Thoracic aorta (tissue), 2 donors: ENCODE results near the gene DOK5. TPM values are rescaled to one million over a fixed set of nuclear protein-coding genes. Genes with fewer than 3 reads are reported as not detected.

Experiments
- ATAC-seq: fragments of 150-250 bp; one replicate; pipeline ENCODE4 v1.8.0; 2017; ENCODE audit warnings: low read depth; ENCODE audit not compliant: insufficient number of reproducible peaks, low FRiP score
- DNase-seq: peaks from one replicate; pipeline ENCODE4 v3.0.0-alpha.2; 2020; ENCODE audit warnings: low spot score
- H3K27ac ChIP-seq, 2 donors: fragments of 200-600 bp; sonication (generic); 1 replicate in 1 of 2; 2 replicates in 1 of 2; pipeline ENCODE4 v1.5.1; 2016; ENCODE audit warnings: mild to moderate bottlenecking in 2 of 2, moderate library complexity in 2 of 2
- H3K27me3 ChIP-seq: fragments of 200-600 bp; sonication (generic); replicated peaks from 2 replicates; pipeline ENCODE4 v1.6.0; 2016; ENCODE audit warnings: mild to moderate bottlenecking; ENCODE audit not compliant: insufficient read depth
- H3K36me3 ChIP-seq: fragments of 200-600 bp; sonication (generic); one replicate; pipeline ENCODE4 v1.5.1; 2016
- H3K4me1 ChIP-seq, 2 donors: fragments of 200-600 bp; sonication (generic); 1 replicate in 1 of 2; 2 replicates in 1 of 2; pipeline versions ENCODE4 v1.5.1 to v1.6.0; 2016; ENCODE audit warnings: low read depth in 2 of 2, mild to moderate bottlenecking in 1 of 2; ENCODE audit not compliant: control insufficient read depth in 1 of 2
- H3K4me3 ChIP-seq: fragments of 200-600 bp; sonication (generic); 2 replicates; pipeline ENCODE4 v1.5.1; 2016; ENCODE audit warnings: mild to moderate bottlenecking
- H3K9me3 ChIP-seq: fragments of 200-600 bp; sonication (generic); 2 replicates; pipeline ENCODE4 v1.5.1; 2016
- CTCF ChIP-seq: fragments of 200-600 bp; sonication (generic); IDR thresholded peaks from one replicate; pipeline ENCODE4 v1.5.1; 2019; ENCODE audit warnings: antibody characterized with exemption
- total RNA-seq, 2 donors: library from RNA; depleted of rRNA; stranded (reverse); fragments of >200 nt; gene quantifications; one replicate each; pipeline versions ENCODE4 v1.1.0 to v1.2.3, GENCODE V29; 2016

DOK5 gene
- total RNA-seq, 2 donors from 2014 or later: 8.3 to 21.7 TPM

DNA sequence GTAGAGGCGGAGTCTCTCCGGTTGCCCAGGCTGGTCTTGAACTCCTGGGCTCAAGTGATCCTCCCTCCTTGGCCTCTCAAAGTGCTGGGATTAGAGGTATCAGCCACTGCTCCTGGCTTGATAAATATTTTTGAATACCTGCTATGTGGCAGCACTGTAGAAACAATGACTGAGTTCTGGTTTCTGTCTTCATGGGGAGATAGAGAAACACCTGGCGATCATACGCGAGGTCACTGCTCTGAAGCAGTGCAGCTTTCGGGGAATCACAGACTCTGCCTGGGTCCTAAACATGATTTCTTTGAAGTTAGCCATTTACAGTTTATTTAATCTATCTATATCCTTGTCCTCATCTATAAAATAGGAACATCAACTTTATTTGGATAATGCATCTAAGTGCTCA is 31.2 kb downstream of the DOK5 start:
- no peaks in the 10 kb centered on the region for H3K9me3 ChIP-seq
- TF ChIP-seq CTCF: no peak
- H3K27ac ChIP-seq: no peak overlapping the region
- no peaks in the 10 kb centered on the region for H3K27me3 ChIP-seq
- H3K4me3 ChIP-seq: no peak overlapping the region
- H3K36me3 ChIP-seq: no peaks in the 10 kb centered on the region
- no peak for ATAC-seq
- peaks cover 0 to 4% of the 10 kb centered on the region in 2 donors for H3K4me1 ChIP-seq
- DNase-seq: no peak

- no peak for ATAC-seq
- no peaks in the 10 kb centered on the region for H3K9me3 ChIP-seq
- no peaks in the 10 kb centered on the region for H3K36me3 ChIP-seq
- peaks cover 0 to 4% of the 10 kb centered on the region in 2 donors for H3K4me1 ChIP-seq
- H3K27ac ChIP-seq: no peak overlapping the region
- no peak overlapping the region for H3K4me3 ChIP-seq
- no peaks in the 10 kb centered on the region for H3K27me3 ChIP-seq
- no peak for DNase-seq
- TF ChIP-seq CTCF: no peak
These were observed 35.2 kb downstream of the DOK5 start for GRCh38 chr20:54510541-54511129.

- DNase-seq: no peak
- Histone ChIP-seq H3K27me3 (no peaks in the 10 kb centered on the region), H3K27ac (no peak overlapping the region), H3K9me3 (no peaks in the 10 kb centered on the region), H3K4me3 (no peak overlapping the region), H3K36me3 (no peaks in the 10 kb centered on the region), H3K4me1 (peaks cover 0 to 4% of the 10 kb centered on the region in 2 donors)
- no peak for TF ChIP-seq CTCF
- ATAC-seq: no peak
These were observed 37.3 kb downstream of the DOK5 start for GRCh38 chr20:54512694-54513093.

GRCh38 chr20:54514028-54514607 is 38.7 kb downstream of the DOK5 start:
- no peaks in the 10 kb centered on the region for H3K36me3 ChIP-seq
- no peak for TF ChIP-seq CTCF
- DNase-seq: no peak
- ATAC-seq: no peak
- H3K27ac ChIP-seq: no peak overlapping the region
- no peaks in the 10 kb centered on the region for H3K9me3 ChIP-seq
- peaks cover 0 to 4% of the 10 kb centered on the region in 2 donors for H3K4me1 ChIP-seq
- H3K27me3 ChIP-seq: no peaks in the 10 kb centered on the region
- H3K4me3 ChIP-seq: no peak overlapping the region

- Histone ChIP-seq H3K4me3 (no peak overlapping the region), H3K9me3 (no peaks in the 10 kb centered on the region), H3K27ac (no peak overlapping the region), H3K36me3 (no peaks in the 10 kb centered on the region), H3K27me3 (no peaks in the 10 kb centered on the region), H3K4me1 (no peaks in the 10 kb centered on the region)
- no peak for DNase-seq
- TF ChIP-seq CTCF: no peak
- no peak for ATAC-seq
These were observed 40.6 kb downstream of the DOK5 start for GRCh38 chr20:54515793-54516628.
